ENCODE data around the gene YBX2. TPM values are rescaled to one million over a fixed set of nuclear protein-coding genes. Genes with fewer than 3 reads are reported as not detected.

The YBX2 gene
- total and polyA plus RNA-seq, 8 donors = 0.43 to 72.4 (median 1.3) TPM; not detected in 1

- peaks cover 49 to 75% (median 65%) of the 10 kb centered on the region in 4 donors for H3K4me1 ChIP-seq
- peaks cover 49 to 67% (median 58%) of the 10 kb centered on the region in 4 donors for H3K36me3 ChIP-seq
- 66 to 79% (median 75%) methylated on average over 7 of the region's 7 CpGs for WGBS, 5 donors
- peak overlapping the region in 1 of 4 donors; percentile 1 for H3K4me3 ChIP-seq
- TF ChIP-seq EP300 (IDR thresholded peaks at IDR 0.05) = no peak
- no peak for TF ChIP-seq POLR2A (IDR thresholded peaks at IDR 0.05)
- no peak for TF ChIP-seq POLR2AphosphoS5 (IDR thresholded peaks at IDR 0.05)
- TF ChIP-seq, protein P1, sequence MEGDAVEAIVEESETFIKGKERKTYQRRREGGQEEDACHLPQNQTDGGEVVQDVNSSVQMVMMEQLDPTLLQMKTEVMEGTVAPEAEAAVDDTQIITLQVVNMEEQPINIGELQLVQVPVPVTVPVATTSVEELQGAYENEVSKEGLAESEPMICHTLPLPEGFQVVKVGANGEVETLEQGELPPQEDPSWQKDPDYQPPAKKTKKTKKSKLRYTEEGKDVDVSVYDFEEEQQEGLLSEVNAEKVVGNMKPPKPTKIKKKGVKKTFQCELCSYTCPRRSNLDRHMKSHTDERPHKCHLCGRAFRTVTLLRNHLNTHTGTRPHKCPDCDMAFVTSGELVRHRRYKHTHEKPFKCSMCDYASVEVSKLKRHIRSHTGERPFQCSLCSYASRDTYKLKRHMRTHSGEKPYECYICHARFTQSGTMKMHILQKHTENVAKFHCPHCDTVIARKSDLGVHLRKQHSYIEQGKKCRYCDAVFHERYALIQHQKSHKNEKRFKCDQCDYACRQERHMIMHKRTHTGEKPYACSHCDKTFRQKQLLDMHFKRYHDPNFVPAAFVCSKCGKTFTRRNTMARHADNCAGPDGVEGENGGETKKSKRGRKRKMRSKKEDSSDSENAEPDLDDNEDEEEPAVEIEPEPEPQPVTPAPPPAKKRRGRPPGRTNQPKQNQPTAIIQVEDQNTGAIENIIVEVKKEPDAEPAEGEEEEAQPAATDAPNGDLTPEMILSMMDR (IDR thresholded peaks at IDR 0.05) = no peak
- intact Hi-C loops (cut with DNase I; ENCODE audit: low total_unique reads) = no loop called here
- DNase-seq = no peak
- H3K27me3 ChIP-seq = no peaks in the 10 kb centered on the region
- H3K27ac ChIP-seq = peak overlapping the region in 2 of 5 donors; percentile 46 to 100
- H3K9me3 ChIP-seq = no peaks in the 10 kb centered on the region
Measured at GRCh38 chr17:7312432-7313087, 18.1 kb upstream of the YBX2 start.

GRCh38 chr17:7311110-7311705 lies 16.8 kb upstream of the YBX2 start:
- H3K36me3 ChIP-seq = peaks cover 42 to 54% (median 49%) of the 10 kb centered on the region in 4 donors
- 64 to 82% (median 75%) methylated on average over 7 of the region's 7 CpGs for WGBS, 5 donors
- H3K4me1 ChIP-seq = peaks cover 49 to 74% (median 67%) of the 10 kb centered on the region in 4 donors
- H3K27me3 ChIP-seq = no peaks in the 10 kb centered on the region
- H3K4me3 ChIP-seq = no peak overlapping the region
- no peak for TF ChIP-seq POLR2A (IDR thresholded peaks at IDR 0.05)
- TF ChIP-seq POLR2AphosphoS5 (IDR thresholded peaks at IDR 0.05) = no peak
- no peaks in the 10 kb centered on the region for H3K9me3 ChIP-seq
- DNase-seq = no peak
- H3K27ac ChIP-seq = peak overlapping the region in 1 of 5 donors; percentile 100
- intact Hi-C loops (cut with DNase I; ENCODE audit: low total_unique reads) = no loop called here

DNA sequence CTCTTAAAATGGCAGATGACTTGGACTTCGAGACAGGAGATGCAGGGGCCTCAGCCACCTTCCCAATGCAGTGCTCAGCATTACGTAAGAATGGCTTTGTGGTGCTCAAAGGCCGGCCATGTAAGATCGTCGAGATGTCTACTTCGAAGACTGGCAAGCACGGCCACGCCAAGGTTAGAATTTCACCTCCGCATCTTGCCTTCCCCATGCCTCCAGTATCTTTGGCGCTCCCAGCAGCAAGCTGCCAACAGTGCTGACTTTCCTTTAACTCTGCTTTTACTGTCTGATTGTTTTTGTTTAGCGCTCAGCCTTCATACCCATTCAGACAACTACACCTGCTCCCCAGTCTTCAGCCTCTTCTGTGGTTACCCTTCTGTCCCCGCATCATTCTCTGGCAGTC lies 15.2 kb upstream of the YBX2 start:
- no peak for TF ChIP-seq POLR2AphosphoS5 (IDR thresholded peaks at IDR 0.05)
- Histone ChIP-seq H3K36me3 (peaks cover 42 to 50% (median 49%) of the 10 kb centered on the region in 4 donors), H3K27me3 (no peaks in the 10 kb centered on the region), H3K4me3 (peak overlapping the region in 2 of 4 donors; percentile 94 to 97), H3K4me1 (peaks cover 40 to 65% (median 59%) of the 10 kb centered on the region in 4 donors), H3K27ac (peak overlapping the region in 4 of 5 donors; percentile 98 to 100 (median 100)), H3K9me3 (no peaks in the 10 kb centered on the region)
- WGBS, 5 donors = 78 to 86% (median 82%) methylated on average over 12 of the region's 12 CpGs
- DNase-seq = no peak
- intact Hi-C loops (cut with DNase I; ENCODE audit: low total_unique reads) = no loop called here

DNA sequence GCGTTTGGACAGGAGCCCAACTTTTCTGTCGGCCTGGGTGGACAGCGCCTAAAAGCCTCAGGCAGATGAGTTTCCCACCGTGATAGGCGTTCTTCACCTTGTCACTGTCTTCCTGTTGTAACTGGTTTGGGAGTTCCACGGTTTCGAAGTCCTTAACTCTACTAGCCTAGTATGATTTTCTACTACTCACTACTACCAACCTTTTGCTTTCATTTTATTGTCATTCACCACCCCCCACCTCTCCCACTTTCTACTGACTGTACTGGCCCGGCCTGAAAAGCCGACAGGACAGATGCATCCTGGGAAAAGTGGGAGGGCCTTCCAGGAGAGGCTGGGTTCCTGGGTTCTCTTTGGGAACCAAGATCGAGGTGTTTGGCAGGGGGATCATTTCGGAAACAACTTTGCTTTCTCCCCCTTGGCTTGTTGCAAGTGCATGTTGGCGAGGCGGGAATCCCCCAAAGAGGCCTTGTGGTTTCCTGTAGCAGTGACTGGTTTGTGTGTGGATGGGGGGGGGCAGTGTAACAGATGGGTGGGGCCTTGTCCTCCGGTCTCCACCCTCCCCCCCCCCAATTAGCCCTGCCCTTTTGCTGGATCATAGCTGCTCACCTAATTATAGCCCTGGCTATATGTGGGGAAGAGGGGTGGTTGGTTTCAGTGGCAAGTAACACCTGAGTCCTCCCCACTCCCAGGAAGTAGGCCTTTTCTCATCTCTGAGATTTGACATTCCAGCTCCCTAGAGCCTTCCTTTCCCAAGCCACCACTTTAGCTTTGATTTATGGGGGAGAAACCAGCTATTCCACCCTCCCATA lies 14.4 kb upstream of the YBX2 start:
- Histone ChIP-seq H3K27me3 (no peaks in the 10 kb centered on the region), H3K27ac (peak overlapping the region; percentile 98 to 100 (median 100)), H3K4me3 (peak overlapping the region; percentile 94 to 99 (median 98)), H3K4me1 (peaks cover 32 to 57% (median 51%) of the 10 kb centered on the region in 4 donors), H3K36me3 (peaks cover 40 to 46% (median 45%) of the 10 kb centered on the region in 4 donors), H3K9me3 (no peaks in the 10 kb centered on the region)
- 0 to 2% (median 0%) methylated on average over 13 to 14 of the region's 14 CpGs for WGBS, 5 donors
- intact Hi-C loops (cut with DNase I; ENCODE audit: low total_unique reads) = no loop called here
- DNase-seq = peak; percentile 81 to 94
- TF ChIP-seq EP300 (IDR thresholded peaks at IDR 0.05) = no peak
- peak in 2 of 4 donors; percentile 41 to 52 for TF ChIP-seq POLR2A (IDR thresholded peaks at IDR 0.05)
- TF ChIP-seq, protein P1 (IDR thresholded peaks at IDR 0.05) = peak in 1 of 7 experiments; percentile 16
- peak; percentile 61 to 80 (median 68) for TF ChIP-seq POLR2AphosphoS5 (IDR thresholded peaks at IDR 0.05)
